ENCODE measurements around the gene PRKCH.

- TF ChIP-seq, protein P1, sequence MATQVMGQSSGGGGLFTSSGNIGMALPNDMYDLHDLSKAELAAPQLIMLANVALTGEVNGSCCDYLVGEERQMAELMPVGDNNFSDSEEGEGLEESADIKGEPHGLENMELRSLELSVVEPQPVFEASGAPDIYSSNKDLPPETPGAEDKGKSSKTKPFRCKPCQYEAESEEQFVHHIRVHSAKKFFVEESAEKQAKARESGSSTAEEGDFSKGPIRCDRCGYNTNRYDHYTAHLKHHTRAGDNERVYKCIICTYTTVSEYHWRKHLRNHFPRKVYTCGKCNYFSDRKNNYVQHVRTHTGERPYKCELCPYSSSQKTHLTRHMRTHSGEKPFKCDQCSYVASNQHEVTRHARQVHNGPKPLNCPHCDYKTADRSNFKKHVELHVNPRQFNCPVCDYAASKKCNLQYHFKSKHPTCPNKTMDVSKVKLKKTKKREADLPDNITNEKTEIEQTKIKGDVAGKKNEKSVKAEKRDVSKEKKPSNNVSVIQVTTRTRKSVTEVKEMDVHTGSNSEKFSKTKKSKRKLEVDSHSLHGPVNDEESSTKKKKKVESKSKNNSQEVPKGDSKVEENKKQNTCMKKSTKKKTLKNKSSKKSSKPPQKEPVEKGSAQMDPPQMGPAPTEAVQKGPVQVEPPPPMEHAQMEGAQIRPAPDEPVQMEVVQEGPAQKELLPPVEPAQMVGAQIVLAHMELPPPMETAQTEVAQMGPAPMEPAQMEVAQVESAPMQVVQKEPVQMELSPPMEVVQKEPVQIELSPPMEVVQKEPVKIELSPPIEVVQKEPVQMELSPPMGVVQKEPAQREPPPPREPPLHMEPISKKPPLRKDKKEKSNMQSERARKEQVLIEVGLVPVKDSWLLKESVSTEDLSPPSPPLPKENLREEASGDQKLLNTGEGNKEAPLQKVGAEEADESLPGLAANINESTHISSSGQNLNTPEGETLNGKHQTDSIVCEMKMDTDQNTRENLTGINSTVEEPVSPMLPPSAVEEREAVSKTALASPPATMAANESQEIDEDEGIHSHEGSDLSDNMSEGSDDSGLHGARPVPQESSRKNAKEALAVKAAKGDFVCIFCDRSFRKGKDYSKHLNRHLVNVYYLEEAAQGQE (IDR thresholded peaks at IDR 0.05; ENCODE audit: insufficient read depth in 1 of 2, low read depth in 2 of 2, low read length in 2 of 2): no peak
- TF ChIP-seq POLR2AphosphoS5 (IDR thresholded peaks at IDR 0.05; ENCODE audit: low read depth, low read length) (no peak), TAF1 (IDR thresholded peaks at IDR 0.05; ENCODE audit: borderline replicate concordance, insufficient read depth, low read length) (no peak), SIN3A (IDR thresholded peaks at IDR 0.05; ENCODE audit: borderline replicate concordance, insufficient read depth, low read length) (no peak)
Observed at GRCh38 chr14:61532123-61532505, 210.7 kb downstream of the PRKCH start.
